GM12874 (cell line): ENCODE data around the gene C10orf105.

ENCODE experiments used
- CTCF ChIP-seq: IDR thresholded peaks from 2 replicates; pipeline ENCODE4 v1.5.1; 2011; ENCODE audit warnings: low read depth, mild to moderate bottlenecking, control low read depth, low read length, moderate library complexity; ENCODE audit not compliant: insufficient read depth

Gene C10orf105

DNA sequence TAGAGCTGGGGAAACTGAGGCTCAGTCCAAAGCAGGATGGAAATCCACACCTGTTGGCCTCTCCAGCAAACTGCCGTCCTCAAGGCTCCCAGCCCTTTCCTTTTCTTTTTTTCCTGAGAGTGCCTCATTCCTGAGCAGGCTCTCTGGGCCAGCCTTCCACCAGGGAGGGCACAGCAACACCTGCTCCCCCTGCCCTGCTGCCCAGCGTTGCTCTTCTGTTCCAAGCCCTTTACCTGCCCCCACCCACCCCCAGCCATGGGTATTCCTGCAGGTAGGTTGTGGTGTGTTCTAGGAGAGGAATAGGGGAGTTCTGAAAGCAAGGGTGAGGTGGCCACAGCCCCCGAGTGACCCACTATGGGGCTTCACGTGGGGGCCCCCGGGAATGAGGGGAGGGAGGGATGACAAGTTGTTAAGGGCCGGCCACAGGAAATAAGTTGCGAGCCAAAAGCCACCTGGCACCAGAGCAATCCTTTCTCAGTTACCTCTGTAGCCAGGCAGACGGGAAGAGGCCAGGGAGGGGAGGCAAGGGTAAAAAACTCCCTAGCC is 34.5 kb upstream of the C10orf105 start:
- TF ChIP-seq CTCF, result no peak

DNA sequence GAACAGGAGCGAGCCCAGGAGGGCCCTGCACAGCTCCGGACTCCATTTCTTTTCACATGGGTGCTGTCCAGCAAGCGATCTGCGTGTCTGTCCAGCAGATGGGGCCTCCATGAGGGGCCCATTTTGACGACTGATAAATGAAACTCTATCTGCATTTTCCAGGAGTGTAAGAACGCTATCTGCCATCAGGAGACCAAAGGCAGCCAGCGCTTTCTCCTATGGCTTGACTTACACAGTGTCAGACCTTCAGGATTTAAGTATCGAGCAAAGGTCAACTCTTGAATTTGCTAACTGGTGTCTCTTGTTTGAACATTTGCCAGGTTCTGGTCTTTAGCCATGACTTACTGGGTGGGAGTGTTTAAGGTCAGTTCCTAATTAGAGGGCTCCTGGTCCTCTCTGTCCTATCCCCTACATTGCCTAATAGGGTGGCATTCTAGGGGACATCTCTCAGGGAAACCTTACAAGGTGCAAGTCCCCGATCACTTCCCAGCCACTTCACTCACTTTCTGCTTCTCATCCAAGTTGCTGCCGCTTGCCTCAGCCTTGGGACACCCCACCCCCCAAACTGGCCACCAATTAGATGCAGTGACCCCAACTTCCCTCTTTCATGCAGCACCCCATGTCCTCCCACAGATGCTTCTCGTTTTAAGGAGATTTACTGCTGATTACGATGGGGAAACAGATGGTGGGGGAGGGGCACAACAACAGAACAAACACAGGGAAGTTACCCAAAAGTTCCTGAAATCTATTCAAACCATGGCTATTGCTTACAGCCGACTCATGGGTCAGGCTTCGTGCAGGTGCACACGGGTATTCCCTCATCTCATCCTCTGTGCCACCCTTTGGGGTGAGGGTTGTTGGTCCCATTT is 33.7 kb upstream of the C10orf105 start:
- no peak for TF ChIP-seq CTCF

GRCh38 chr10:71752391-71753090 is 33.0 kb upstream of the C10orf105 start:
- no peak for TF ChIP-seq CTCF

- TF ChIP-seq CTCF, result no peak
Observed at GRCh38 chr10:71751515-71752224, 32.1 kb upstream of the C10orf105 start.

- no peak for TF ChIP-seq CTCF
Observed at GRCh38 chr10:71750986-71751385, 31.4 kb upstream of the C10orf105 start.

- TF ChIP-seq CTCF, result no peak
Observed at GRCh38 chr10:71750124-71750841, 30.7 kb upstream of the C10orf105 start.
